Activated T-cell treated with anti-CD3 and anti-CD28 coated beads for 1 hour (primary cell): ENCODE results near the gene WSB1.
"Not testable (repeated sequence)": the region's sequence is repeated elsewhere in the genome, so short reads cannot be mapped to it uniquely, and the experiment has no call there.

Source experiments
- DNase-seq: peaks from one replicate; pipeline ENCODE4 v3.0.0-alpha.2; 2020; ENCODE audit warnings: low read depth

WSB1 gene

GRCh38 chr17:27315796-27316465, 22.0 kb downstream of the WSB1 start:
- DNase-seq: no peak

DNA sequence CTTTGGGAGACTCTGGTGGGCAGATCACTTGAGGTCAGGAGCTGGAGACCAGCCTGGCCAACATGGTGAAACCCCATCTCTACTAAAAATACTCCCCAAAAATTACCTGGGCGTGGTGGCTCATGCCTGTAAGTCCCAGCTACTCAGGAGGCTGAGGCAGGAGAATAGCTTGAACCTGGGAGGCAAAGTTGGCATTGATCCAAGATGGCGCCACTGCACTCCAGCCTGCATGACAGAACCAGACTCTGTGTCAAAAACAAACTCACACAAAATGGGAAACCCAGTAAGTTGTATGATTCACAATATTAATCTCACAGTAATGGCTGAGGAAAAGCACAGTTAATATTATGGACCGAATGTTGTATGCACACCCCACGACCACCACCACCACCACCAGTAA, 24.3 kb downstream of the WSB1 start:
- no peak for DNase-seq

DNA sequence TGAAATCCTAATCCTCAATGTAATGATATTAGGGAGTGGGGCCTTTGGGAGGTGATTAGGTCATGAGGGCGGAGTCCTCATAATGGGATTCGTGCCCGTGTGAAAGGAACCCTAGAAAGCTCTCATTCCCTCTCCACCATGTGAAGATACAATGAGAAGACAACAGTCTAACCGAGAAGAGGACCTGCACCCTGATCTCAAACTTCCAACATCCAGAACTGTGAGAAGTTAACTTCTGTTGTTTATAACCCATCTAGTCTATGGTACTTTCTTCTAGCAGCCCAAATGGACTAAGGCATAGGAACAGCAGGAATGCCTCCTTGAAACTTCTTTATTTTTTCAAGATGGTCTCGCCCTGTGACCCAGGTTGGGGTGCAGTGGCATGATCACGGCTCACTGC, 24.7 kb downstream of the WSB1 start:
- no peak for DNase-seq

GRCh38 chr17:27319541-27320221, 25.8 kb downstream of the WSB1 start:
- DNase-seq: no peak

DNA sequence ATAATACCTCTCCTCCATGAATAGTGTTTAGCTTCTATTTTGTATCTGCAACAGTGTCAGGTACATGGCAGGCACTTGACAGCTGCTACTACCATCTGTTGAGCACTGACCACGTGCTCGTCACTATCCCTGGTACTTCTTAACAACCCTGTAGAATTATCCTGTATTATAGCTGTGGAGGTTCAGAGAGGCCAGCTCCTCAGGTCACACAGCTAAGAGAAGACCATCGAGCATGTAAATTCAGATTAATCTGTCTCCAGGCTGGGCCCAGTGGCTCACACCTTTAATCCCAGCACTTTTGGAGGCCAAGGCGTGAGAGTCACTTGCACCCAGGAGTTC, 26.3 kb downstream of the WSB1 start:
- DNase-seq: no peak

DNA sequence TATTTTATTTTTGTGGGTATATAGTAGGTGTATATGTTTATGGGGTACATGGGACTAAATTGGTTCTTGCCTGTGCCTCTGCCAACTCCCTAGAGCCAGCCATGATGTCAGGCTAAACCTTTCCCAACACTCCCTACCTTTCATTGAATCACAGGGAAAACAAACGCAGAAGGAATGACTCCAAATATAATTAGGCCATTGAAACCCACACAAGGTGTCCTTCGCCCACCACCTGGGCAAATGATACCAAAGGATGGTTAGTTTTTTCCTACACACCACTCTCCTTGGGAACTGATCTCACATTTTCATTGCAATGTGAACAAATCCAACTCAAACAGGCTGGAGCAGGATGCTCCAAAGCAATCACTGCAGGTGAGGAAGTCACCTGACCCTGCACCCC, 27.5 kb downstream of the WSB1 start:
- DNase-seq: no peak

DNA sequence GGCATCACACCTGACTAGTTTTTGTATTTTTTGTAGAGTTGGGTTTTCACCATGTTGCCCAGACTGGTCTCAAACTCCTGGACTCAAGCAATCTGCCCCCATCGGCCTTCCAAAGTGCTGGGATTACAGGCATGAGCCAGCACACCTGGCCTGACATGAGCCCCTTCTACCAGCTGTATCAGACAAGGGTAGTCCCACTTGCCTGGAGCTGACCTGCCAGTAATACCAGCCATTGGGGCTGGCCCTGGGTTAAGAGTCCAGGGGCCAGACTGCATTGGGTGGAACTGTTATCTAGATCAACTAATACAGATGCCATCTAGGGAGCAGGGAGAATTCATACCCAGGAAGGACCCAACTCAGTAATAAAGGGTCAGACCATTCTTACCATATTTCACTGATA, 28.1 kb downstream of the WSB1 start:
- no peak for DNase-seq

GRCh38 chr17:27322690-27323508, 29.0 kb downstream of the WSB1 start:
- no peak for DNase-seq

DNA sequence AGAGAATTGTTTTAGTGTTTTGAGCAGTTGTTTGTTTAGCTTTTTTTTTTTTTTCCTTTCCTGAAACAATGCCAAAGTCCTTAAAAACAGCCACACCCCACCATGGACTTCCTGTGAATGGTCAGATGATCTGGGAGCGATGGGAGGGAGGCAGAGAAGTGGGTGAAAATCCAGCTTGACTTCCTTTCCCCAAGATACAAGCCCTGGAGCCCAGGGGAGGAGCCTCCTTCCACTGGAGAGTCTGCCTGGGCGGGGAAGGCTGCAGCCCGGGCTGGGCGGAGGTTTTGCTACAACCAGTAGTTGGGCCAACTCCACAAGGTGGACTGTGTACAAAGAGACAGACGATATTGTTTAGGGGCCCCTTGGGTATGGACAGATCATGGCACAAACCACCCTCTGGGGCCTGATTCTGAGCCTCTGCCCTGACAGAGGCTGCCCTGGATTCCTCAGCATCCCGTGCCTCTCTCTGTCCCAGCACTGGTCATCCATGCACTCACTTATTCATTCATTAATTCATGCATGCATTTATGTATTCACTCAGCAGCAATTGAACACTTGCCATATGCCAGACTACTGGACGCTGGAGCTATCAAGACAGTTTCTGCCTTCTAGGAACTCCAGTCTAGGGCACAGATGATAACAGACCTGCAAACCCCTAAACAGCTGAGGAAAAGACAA, 29.8 kb downstream of the WSB1 start:
- no peak for DNase-seq

DNA sequence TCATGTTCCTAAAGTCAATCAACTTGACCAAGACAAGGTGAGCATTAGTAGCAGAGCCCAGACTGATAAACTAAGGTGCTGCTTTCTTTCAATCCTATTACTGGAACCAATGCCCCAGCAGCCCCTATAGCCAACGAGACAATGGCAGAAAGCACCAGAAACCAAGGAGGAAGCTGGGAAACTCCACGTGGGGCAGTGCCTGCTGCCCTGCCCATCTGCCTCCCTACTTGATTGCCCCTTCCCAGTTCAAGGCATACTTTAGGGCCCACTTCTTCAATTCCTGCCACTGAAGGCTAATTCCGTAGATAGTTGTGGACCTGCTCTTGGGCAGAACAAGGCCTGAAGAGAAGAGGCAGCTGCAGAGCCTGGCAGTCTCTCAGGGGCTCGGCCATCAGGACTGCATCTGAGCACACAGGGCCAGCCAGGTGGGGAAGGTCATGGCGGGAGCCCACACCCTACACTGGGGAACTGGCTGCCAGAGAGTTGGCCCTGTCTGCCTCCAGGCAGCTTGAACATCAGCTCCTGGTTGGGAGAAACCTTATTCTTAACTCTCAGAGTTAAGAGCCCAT, 30.9 kb downstream of the WSB1 start:
- no peak for DNase-seq

DNA sequence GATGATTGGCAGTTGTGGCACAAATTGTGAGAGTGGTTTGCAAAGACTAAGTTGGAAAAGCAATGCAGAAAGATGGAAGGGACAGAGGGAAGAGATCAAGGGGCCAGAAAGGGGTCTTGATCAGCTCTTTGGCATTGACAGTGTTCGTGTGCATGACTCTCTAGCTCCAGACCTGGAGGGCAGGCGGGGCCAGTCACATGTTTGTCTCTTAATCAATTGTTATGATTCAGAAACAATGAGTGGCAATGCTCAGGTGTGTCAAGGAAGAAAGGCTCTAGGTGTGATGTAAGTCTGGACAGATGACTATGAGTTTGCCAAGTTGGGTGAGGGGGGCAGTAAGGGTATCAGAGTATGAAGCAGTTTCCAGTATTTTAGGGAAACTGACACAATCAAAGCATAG, 32.1 kb downstream of the WSB1 start:
- no peak for DNase-seq

DNA sequence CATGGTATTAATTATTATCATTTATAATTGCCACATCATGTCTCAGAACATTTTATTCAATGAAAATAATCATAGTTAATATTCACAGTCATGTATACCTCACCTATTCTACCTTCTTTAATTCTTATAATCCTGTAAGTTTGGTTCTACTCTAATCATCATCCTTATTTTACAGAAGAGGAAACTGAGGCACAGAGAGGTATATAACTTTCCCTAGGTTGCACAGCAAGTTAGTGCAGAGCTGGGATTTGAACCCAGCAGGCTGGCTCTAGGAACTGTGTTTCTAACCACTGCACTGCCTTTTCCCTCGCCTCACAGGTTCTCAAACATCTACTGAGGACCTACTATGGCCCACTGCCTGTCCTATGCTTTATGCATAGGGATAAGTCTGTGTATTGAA, 32.7 kb downstream of the WSB1 start:
- no peak for DNase-seq

DNA sequence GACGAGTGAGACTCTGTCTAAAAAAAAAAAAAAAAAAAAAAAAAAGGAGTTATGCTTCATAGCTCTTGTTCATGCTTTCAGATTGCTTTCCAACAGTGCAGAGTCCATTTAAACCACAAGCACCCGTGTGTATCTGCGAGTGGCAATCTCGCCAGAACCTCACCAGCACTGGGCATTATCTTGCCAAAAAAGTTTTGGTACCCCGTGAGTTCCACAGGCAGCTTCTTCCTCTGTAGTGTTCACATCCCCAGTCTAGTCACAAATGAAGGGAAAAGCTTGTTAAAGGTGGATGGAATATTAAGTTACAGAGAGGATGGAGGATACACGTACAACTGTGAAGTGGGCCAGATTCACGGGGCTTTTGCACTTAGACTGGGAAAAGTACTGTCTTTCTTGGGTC, 33.5 kb downstream of the WSB1 start:
- no peak for DNase-seq

GRCh38 chr17:27327871-27328270, 34.0 kb downstream of the WSB1 start:
- DNase-seq: no peak

- DNase-seq: not testable (repeated sequence)
Observed at GRCh38 chr17:27328686-27329085, 34.8 kb downstream of the WSB1 start.

GRCh38 chr17:27329146-27329805, 35.4 kb downstream of the WSB1 start:
- no peak for DNase-seq

DNA sequence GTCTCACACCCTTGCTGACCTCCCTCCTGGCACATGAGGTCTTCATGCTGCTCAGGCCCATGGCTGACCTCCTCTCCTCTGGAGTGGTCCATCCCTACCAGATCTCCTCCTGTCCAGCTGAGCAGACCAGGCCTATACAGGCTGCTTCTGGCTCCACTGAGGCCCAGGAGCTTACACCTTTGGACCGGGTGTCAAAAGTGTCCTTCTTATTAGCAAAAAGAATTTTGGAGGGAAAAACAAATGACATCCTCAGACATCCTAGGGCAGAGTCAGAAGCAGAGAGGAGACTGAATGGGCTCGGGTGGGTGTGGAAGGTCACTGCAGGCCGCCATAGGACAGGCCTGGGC, 38.1 kb downstream of the WSB1 start:
- no peak for DNase-seq

GRCh38 chr17:27332485-27333409, 38.8 kb downstream of the WSB1 start:
- DNase-seq: peak; percentile 82

GRCh38 chr17:27333410-27333980, 39.6 kb downstream of the WSB1 start:
- no peak for DNase-seq

GRCh38 chr17:27336184-27336583, 42.3 kb downstream of the WSB1 start:
- no peak for DNase-seq
